ENCODE data around the gene LIAS. TPM values are rescaled to one million over a fixed set of nuclear protein-coding genes. Genes with fewer than 3 reads are reported as not detected.

LIAS gene
- total and polyA plus RNA-seq, 2 of the 13 experiments (the other 11 are each of a cell fraction or from before 2014, with no cell fraction given) = 16.0 to 16.6 TPM

DNA sequence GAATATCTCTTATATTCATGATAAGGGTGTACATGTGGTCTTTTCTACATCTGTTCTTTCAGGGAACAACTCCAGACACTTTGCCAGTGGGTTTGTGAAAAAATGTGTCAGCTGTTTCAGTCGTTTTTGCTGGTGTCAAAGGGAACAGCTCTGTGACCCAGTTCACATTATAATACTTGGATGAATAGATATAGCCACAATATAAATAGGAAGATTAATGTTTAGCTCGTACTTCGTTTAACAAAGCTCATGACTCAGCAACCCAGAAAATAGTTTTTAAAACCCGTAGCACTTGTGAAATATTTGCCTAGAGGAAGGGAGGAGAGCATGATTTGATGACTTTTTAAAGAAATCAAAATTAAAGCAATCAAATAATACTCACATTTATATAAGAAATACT lies 7.9 kb downstream of the LIAS start:
- FAIRE-seq (no peak), DNase-seq (ENCODE audit: low spot score) (no peak), ATAC-seq (no peak)
- Histone ChIP-seq H4K20me1 (ENCODE audit: insufficient read depth, low read length) (no peaks in the 10 kb centered on the region), H3K9me3 (ENCODE audit: low read length) (no peaks in the 10 kb centered on the region), H3K4me2 (ENCODE audit: low read depth, low read length) (peak overlapping the region; percentile 66), H3K27me3 (ENCODE audit: control insufficient read depth in 1 of 2, insufficient read depth in 2 of 2, low read length in 2 of 2) (no peaks in the 10 kb centered on the region), H3K4me1 (ENCODE audit: insufficient read depth, low read length) (peaks cover 58% of the 10 kb centered on the region), H3K79me2 (ENCODE audit: insufficient read depth, low read length) (no peaks in the 10 kb centered on the region), H2AFZ (ENCODE audit: low read length) (no peak overlapping the region), H3K36me3 (replicated peaks in 1 of 2; ENCODE audit: control insufficient read depth in 1 of 2, insufficient read depth in 2 of 2, low read length in 2 of 2) (peaks cover 7 to 12% of the 10 kb centered on the region in 2 experiments; a peak in 4 of 5 replicates), H3K27ac (ENCODE audit: extremely low read length, insufficient read depth, low read length) (peak overlapping the region; percentile 74), H3K9ac (ENCODE audit: insufficient read depth, low read depth, low read length) (peak overlapping the region; percentile 49; the same call in 1 of the 2 replicates), H3K4me3 (replicated peaks in 1 of 3; ENCODE audit: insufficient read depth in 1 of 3, low read depth in 2 of 3, low read length in 3 of 3) (no peak overlapping the region; a peak in 1 of 6 replicates)
- 11% methylated on average over 4 of the region's 4 CpGs for WGBS (ENCODE audit: low lambda C conversion rate)
- intact Hi-C loops (cut with micrococcal nuclease; ENCODE audit: unreplicated experiment) (loop anchor here (5.0 to 10.0 kb wide), 4 partner anchors 56 to 591 kb away; partner anchors contain the start of genes N4BP2 and SMIM14), in situ Hi-C loops (cut with HindIII; ENCODE audit: extremely low pct_ligation_motif_present, low pct_unique_long_range_greater_than_20kb) (loop anchor here (5.0 kb wide), 1 partner anchor 511 kb away; the partner anchor contains the start of gene PDS5A)
- POLR2A ChIA-PET = interaction anchor here (0.6 to 2.4 kb wide), 6 partner anchors 8 to 173 kb away, joined by 4 to 11 read pairs (median 5); partner anchors contain the start of genes LIAS, RFC1, RPL9 and UGDH
- BruUV-seq (replicated peaks) = no TSS peak
- CTCF ChIA-PET (ENCODE audit: low intra/inter-chr PET ratio, low total read pairs) = no interaction called here
- TF ChIP-seq, protein P1, sequence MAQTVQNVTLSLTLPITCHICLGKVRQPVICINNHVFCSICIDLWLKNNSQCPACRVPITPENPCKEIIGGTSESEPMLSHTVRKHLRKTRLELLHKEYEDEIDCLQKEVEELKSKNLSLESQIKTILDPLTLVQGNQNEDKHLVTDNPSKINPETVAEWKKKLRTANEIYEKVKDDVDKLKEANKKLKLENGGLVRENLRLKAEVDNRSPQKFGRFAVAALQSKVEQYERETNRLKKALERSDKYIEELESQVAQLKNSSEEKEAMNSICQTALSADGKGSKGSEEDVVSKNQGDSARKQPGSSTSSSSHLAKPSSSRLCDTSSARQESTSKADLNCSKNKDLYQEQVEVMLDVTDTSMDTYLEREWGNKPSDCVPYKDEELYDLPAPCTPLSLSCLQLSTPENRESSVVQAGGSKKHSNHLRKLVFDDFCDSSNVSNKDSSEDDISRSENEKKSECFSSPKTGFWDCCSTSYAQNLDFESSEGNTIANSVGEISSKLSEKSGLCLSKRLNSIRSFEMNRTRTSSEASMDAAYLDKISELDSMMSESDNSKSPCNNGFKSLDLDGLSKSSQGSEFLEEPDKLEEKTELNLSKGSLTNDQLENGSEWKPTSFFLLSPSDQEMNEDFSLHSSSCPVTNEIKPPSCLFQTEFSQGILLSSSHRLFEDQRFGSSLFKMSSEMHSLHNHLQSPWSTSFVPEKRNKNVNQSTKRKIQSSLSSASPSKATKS (CRISPR knock-in tag; IDR thresholded peaks at IDR 0.05) = no peak
- TF ChIP-seq MAZ (IDR thresholded peaks at IDR 0.05; ENCODE audit: borderline replicate concordance, low read depth, low read length) = no peak
- no peak for TF ChIP-seq MAZ (CRISPR knock-in tag; IDR thresholded peaks at IDR 0.05; ENCODE audit: low read depth)
- no peak for TF ChIP-seq SMARCE1 (IDR thresholded peaks at IDR 0.05; ENCODE audit: borderline replicate concordance)
- TF ChIP-seq NFIC (IDR thresholded peaks at IDR 0.05; ENCODE audit: low read length) = 0 out of 2 replicates have a peak, but pooled peaks have one; percentile 1
- no peak for TF ChIP-seq FOXA3 (CRISPR knock-in tag; IDR thresholded peaks at IDR 0.05)
- no peak for TF ChIP-seq SMAD9 (CRISPR knock-in tag; IDR thresholded peaks at IDR 0.05)
- no peak for TF ChIP-seq HMG20A (CRISPR knock-in tag; IDR thresholded peaks at IDR 0.05; ENCODE audit: borderline replicate concordance)
- no peak for TF ChIP-seq JUND (CRISPR knock-in tag; IDR thresholded peaks at IDR 0.05)
- no peak for TF ChIP-seq NR2F1 (CRISPR knock-in tag; IDR thresholded peaks at IDR 0.05)
- TF ChIP-seq KDM2A (CRISPR knock-in tag; IDR thresholded peaks at IDR 0.05; ENCODE audit: borderline replicate concordance, low read depth) = no peak
- no peak for TF ChIP-seq ZNF766 (CRISPR knock-in tag; IDR thresholded peaks at IDR 0.05; ENCODE audit: borderline replicate concordance)
- peak; percentile 65 to 66 for TF ChIP-seq MAFK (conservative IDR thresholded peaks at IDR 0.05 in 1 of 2, IDR thresholded peaks at IDR 0.05 in 1 of 2; ENCODE audit: low read length in 2 of 2)
- TF ChIP-seq, protein P2, sequence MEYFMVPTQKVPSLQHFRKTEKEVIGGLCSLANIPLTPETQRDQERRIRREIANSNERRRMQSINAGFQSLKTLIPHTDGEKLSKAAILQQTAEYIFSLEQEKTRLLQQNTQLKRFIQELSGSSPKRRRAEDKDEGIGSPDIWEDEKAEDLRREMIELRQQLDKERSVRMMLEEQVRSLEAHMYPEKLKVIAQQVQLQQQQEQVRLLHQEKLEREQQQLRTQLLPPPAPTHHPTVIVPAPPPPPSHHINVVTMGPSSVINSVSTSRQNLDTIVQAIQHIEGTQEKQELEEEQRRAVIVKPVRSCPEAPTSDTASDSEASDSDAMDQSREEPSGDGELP (IDR thresholded peaks at IDR 0.05; ENCODE audit: borderline replicate concordance, low read depth) = peak; percentile 31; the same call in 1 of the 2 replicates
- no peak for TF ChIP-seq CENPX (CRISPR knock-in tag; IDR thresholded peaks at IDR 0.05)
- TF ChIP-seq PAX8 (CRISPR knock-in tag; IDR thresholded peaks at IDR 0.05; ENCODE audit: borderline replicate concordance) = no peak

Measured in HepG2 (cell line).